Prostate gland (tissue), 2 donors: ENCODE results near the gene ARMC2. TPM values are rescaled to one million over a fixed set of nuclear protein-coding genes. Genes with fewer than 3 reads are reported as not detected.
A peak's percentile ranks its signal among the peaks of the same experiment; 100 is the strongest.

Experiments
- DNase-seq: peaks from one replicate; pipeline ENCODE4 v3.0.0-alpha.2; 2019; ENCODE audit warnings: low spot score
- H3K27ac ChIP-seq, 2 donors: fragments of 200-600 bp; sonication (generic); 2 replicates each; pipeline ENCODE4 v1.5.1; 2017 to 2019
- H3K27me3 ChIP-seq: fragments of 200-600 bp; sonication (generic); replicated peaks from 2 replicates; pipeline ENCODE4 v1.5.1; 2019; ENCODE audit not compliant: insufficient read depth
- H3K36me3 ChIP-seq, 2 donors: fragments of 200-600 bp; sonication (generic); 1 replicate in 1 of 2; 2 replicates in 1 of 2; pipeline versions ENCODE4 v1.5.1 to v1.8.1; 2017 to 2019
- H3K4me1 ChIP-seq: fragments of 200-600 bp; sonication (generic); replicated peaks from 2 replicates; pipeline ENCODE4 v1.5.1; 2019
- H3K4me3 ChIP-seq, 2 donors: fragments of 200-600 bp; sonication (generic); 2 replicates each; pipeline ENCODE4 v1.5.1; 2017 to 2019
- H3K9me3 ChIP-seq: fragments of 200-600 bp; sonication (generic); 2 replicates; pipeline ENCODE4 v1.5.1; 2017
- CTCF ChIP-seq, 4 experiments: fragments of 200-600 bp in 2 of 4; fragments of 450-650 bp in 2 of 4; sonication (generic) in 2 of 4; IDR thresholded peaks; 1 replicate in 3 of 4; 2 replicates in 1 of 4; pipeline ENCODE4 v1.5.1; 2016 to 2019; ENCODE audit warnings: antibody characterized with exemption in 4 of 4, mild to moderate bottlenecking in 2 of 4, moderate library complexity in 2 of 4
- POLR2A ChIP-seq: fragments of 450-650 bp; IDR thresholded peaks from one replicate; pipeline ENCODE4 v1.6.1; 2016; ENCODE audit warnings: antibody characterized with exemption, mild to moderate bottlenecking
- POLR2AphosphoS5 ChIP-seq: sonication (generic); formaldehyde crosslinking; IDR thresholded peaks from one replicate; pipeline ENCODE4 v1.6.1; 2017; ENCODE audit warnings: antibody characterized with exemption
- WGBS: methylation state at CpG from one replicate; pipeline ENCODE4 v1.1.5; 2018; 5-methylcytosine and 5-hydroxymethylcytosine counted together
- intact Hi-C: fragments of 100-400 bp; cut with DNase I; formaldehyde crosslinking; loops from one replicate; pipeline ENCODE4 v1.14.2; 2022
- total RNA-seq, 2 donors: library from RNA; depleted of rRNA; stranded (reverse); fragments of >200 nt; gene quantifications; one replicate each; pipeline ENCODE4 v1.1.0, GENCODE V29; 2016

The ARMC2 gene
- total RNA-seq, 2 donors from 2014 or later = 2.0 to 8.4 TPM

- no peak for DNase-seq
- Histone ChIP-seq H3K4me1 (peaks cover 9% of the 10 kb centered on the region), H3K4me3 (no peak overlapping the region), H3K9me3 (no peaks in the 10 kb centered on the region), H3K27me3 (no peaks in the 10 kb centered on the region), H3K36me3 (peaks cover 0 to 3% of the 10 kb centered on the region in 2 donors), H3K27ac (no peak overlapping the region)
- TF ChIP-seq POLR2A (no peak), POLR2AphosphoS5 (no peak), CTCF (IDR thresholded peaks at IDR 0.05) (no peak)
- intact Hi-C loops = no loop called here
- 85% methylated on average over 5 of the region's 5 CpGs for WGBS
Observed at GRCh38 chr6:108999428-108999827, 151.2 kb downstream of the ARMC2 start.

- H3K27me3 ChIP-seq = no peaks in the 10 kb centered on the region
- no peak overlapping the region for H3K27ac ChIP-seq
- no peak for TF ChIP-seq CTCF (IDR thresholded peaks at IDR 0.05)
- no peak for TF ChIP-seq POLR2AphosphoS5
- no peak for TF ChIP-seq POLR2A
- H3K4me3 ChIP-seq = no peak overlapping the region
- 67% methylated on average over 2 of the region's 2 CpGs for WGBS
- intact Hi-C loops = loop anchor here (5.0 to 10.0 kb wide), 2 partner anchors 75 to 382 kb away; partner anchors contain the start of gene CD164
- no peak for DNase-seq
- H3K4me1 ChIP-seq = peaks cover 9% of the 10 kb centered on the region
- no peaks in the 10 kb centered on the region for H3K9me3 ChIP-seq
- H3K36me3 ChIP-seq = peaks cover 0 to 3% of the 10 kb centered on the region in 2 donors
Observed at GRCh38 chr6:109000289-109000688, 152.1 kb downstream of the ARMC2 start.

- Histone ChIP-seq H3K4me1 (peaks cover 9% of the 10 kb centered on the region), H3K36me3 (peaks cover 0 to 3% of the 10 kb centered on the region in 2 donors), H3K4me3 (peak overlapping the region in 1 of 2 donors; percentile 7), H3K27ac (peak overlapping the region; percentile 77 to 81), H3K9me3 (no peaks in the 10 kb centered on the region), H3K27me3 (no peaks in the 10 kb centered on the region)
- 74% methylated on average over 7 of the region's 7 CpGs for WGBS
- intact Hi-C loops = loop anchor here (5.0 to 10.0 kb wide), 2 partner anchors 73 to 381 kb away; partner anchors contain the start of gene CD164
- TF ChIP-seq CTCF (IDR thresholded peaks at IDR 0.05) (no peak), POLR2A (no peak), POLR2AphosphoS5 (no peak)
- no peak for DNase-seq
Observed at GRCh38 chr6:109001291-109001894, 153.2 kb downstream of the ARMC2 start.

- intact Hi-C loops = loop anchor here (5.0 to 10.0 kb wide), 2 partner anchors 73 to 380 kb away; partner anchors contain the start of gene CD164
- Histone ChIP-seq H3K9me3 (no peaks in the 10 kb centered on the region), H3K36me3 (peaks cover 0 to 3% of the 10 kb centered on the region in 2 donors), H3K27me3 (no peaks in the 10 kb centered on the region), H3K27ac (peak overlapping the region; percentile 77 to 81), H3K4me3 (peak overlapping the region in 1 of 2 donors; percentile 7), H3K4me1 (peaks cover 9% of the 10 kb centered on the region)
- WGBS = 19% methylated on average over 3 of the region's 3 CpGs
- no peak for TF ChIP-seq CTCF (IDR thresholded peaks at IDR 0.05)
- TF ChIP-seq POLR2A = no peak
- TF ChIP-seq POLR2AphosphoS5 = peak; percentile 74
- peak; percentile 34 for DNase-seq
Observed at GRCh38 chr6:109002051-109002697, 154.0 kb downstream of the ARMC2 start.
